Ishikawa (cell line): ENCODE data around the gene CERS6.

Source experiments
- CEBPB ChIP-seq: IDR thresholded peaks from 2 replicates; pipeline ENCODE4 v1.6.1; 2012
- CREB1 ChIP-seq: IDR thresholded peaks from 2 replicates; pipeline ENCODE4 v1.6.1; 2012; ENCODE audit warnings: low read depth
- EGR1 ChIP-seq: IDR thresholded peaks from 2 replicates; pipeline ENCODE4 v1.6.1; 2012
- EP300 ChIP-seq: IDR thresholded peaks from 2 replicates; pipeline ENCODE4 v1.6.1; 2012; ENCODE audit warnings: borderline replicate concordance
- NFIC ChIP-seq: IDR thresholded peaks from 2 replicates; pipeline ENCODE4 v1.6.1; 2012
- RAD21 ChIP-seq: IDR thresholded peaks from 2 replicates; pipeline ENCODE4 v1.6.1; 2012; ENCODE audit warnings: low read depth
- TAF1 ChIP-seq: IDR thresholded peaks from 2 replicates; pipeline ENCODE4 v1.6.1; 2012; ENCODE audit warnings: low read depth, mild to moderate bottlenecking
- TCF12 ChIP-seq: IDR thresholded peaks from 2 replicates; pipeline ENCODE4 v1.6.1; 2012; ENCODE audit warnings: low read depth
- ZBTB7A ChIP-seq: IDR thresholded peaks from 2 replicates; pipeline ENCODE4 v1.6.1; 2012; ENCODE audit warnings: low read depth
- TF ChIP-seq, protein P1 (sequence below): IDR thresholded peaks from 2 replicates; pipeline ENCODE4 v1.6.1; 2012
- TF ChIP-seq, protein P2 (sequence below): IDR thresholded peaks from 2 replicates; pipeline ENCODE4 v1.6.1; 2012
- TF ChIP-seq, protein P3 (sequence below): IDR thresholded peaks from 2 replicates; pipeline ENCODE4 v1.6.1; 2012; ENCODE audit warnings: low read depth, mild to moderate bottlenecking

DNA sequence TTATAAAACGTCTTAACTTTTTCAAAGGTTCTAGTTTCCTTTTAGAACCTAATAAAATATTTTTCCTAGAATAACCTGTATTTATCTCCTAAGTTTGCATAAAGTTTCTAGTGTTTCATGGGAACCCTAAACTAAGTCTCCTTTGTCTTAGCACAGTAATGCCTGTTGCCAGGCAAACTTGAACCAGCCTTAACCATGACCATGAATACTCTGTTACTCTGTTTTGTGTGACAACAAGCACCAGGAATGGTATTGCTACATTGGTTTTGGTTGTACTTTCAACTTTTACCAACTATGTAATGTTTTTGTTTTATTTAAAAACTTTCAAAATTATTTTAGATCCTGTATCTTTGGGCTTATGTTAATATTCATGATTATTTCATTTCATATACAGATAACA, 137.6 kb downstream of the CERS6 start:
- no peak for TF ChIP-seq EP300
- TF ChIP-seq, protein P1, sequence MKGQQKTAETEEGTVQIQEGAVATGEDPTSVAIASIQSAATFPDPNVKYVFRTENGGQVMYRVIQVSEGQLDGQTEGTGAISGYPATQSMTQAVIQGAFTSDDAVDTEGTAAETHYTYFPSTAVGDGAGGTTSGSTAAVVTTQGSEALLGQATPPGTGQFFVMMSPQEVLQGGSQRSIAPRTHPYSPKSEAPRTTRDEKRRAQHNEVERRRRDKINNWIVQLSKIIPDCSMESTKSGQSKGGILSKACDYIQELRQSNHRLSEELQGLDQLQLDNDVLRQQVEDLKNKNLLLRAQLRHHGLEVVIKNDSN: no peak
- TF ChIP-seq CREB1: no peak
- TF ChIP-seq, protein P2, sequence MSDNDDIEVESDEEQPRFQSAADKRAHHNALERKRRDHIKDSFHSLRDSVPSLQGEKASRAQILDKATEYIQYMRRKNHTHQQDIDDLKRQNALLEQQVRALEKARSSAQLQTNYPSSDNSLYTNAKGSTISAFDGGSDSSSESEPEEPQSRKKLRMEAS: no peak
- TF ChIP-seq RAD21: no peak
- TF ChIP-seq EGR1: no peak
- no peak for TF ChIP-seq NFIC
- no peak for TF ChIP-seq TAF1
- TF ChIP-seq, protein P3, sequence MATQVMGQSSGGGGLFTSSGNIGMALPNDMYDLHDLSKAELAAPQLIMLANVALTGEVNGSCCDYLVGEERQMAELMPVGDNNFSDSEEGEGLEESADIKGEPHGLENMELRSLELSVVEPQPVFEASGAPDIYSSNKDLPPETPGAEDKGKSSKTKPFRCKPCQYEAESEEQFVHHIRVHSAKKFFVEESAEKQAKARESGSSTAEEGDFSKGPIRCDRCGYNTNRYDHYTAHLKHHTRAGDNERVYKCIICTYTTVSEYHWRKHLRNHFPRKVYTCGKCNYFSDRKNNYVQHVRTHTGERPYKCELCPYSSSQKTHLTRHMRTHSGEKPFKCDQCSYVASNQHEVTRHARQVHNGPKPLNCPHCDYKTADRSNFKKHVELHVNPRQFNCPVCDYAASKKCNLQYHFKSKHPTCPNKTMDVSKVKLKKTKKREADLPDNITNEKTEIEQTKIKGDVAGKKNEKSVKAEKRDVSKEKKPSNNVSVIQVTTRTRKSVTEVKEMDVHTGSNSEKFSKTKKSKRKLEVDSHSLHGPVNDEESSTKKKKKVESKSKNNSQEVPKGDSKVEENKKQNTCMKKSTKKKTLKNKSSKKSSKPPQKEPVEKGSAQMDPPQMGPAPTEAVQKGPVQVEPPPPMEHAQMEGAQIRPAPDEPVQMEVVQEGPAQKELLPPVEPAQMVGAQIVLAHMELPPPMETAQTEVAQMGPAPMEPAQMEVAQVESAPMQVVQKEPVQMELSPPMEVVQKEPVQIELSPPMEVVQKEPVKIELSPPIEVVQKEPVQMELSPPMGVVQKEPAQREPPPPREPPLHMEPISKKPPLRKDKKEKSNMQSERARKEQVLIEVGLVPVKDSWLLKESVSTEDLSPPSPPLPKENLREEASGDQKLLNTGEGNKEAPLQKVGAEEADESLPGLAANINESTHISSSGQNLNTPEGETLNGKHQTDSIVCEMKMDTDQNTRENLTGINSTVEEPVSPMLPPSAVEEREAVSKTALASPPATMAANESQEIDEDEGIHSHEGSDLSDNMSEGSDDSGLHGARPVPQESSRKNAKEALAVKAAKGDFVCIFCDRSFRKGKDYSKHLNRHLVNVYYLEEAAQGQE: no peak
- TF ChIP-seq CEBPB: no peak
- TF ChIP-seq TCF12: no peak
- no peak for TF ChIP-seq ZBTB7A
